HG03175 (cell line): ENCODE results near the gene MLLT1.

Experiments used
- ATAC-seq: cut with Tn5 transposase; IDR thresholded peaks from one replicate; pipeline ENCODE4 v1.9.1; 2021; ENCODE audit warnings: mild to moderate bottlenecking, moderate library complexity; ENCODE audit not compliant: unreplicated experiment

The MLLT1 gene

GRCh38 chr19:6260376-6260775, 19.4 kb downstream of the MLLT1 start:
- ATAC-seq, result no peak

DNA sequence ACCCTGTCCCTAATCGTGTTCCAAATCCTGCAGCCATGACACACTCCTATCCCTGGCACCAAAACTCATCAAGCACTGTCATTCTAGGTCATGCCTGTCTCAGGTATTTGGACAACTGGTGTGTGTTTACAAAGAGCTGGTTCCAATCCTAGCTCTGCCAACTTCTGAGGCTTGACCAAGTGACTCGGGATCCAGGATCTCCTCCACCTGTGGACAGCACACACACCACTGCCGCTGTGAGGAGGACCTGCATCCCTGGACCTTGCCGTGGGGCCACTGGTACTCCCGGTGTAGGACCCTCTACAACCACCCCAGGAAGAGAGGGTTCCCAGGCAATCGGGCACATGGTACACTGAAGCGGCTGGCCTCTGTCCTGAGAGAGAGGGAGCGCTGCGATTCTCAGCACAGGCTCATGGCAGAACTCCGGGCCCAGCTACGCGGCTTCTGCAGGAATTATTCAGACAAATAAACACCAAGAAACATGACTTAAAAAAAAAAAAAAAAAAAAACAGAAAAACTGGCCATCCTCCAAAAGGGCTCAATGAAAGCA, 20.4 kb downstream of the MLLT1 start:
- no peak for ATAC-seq

DNA sequence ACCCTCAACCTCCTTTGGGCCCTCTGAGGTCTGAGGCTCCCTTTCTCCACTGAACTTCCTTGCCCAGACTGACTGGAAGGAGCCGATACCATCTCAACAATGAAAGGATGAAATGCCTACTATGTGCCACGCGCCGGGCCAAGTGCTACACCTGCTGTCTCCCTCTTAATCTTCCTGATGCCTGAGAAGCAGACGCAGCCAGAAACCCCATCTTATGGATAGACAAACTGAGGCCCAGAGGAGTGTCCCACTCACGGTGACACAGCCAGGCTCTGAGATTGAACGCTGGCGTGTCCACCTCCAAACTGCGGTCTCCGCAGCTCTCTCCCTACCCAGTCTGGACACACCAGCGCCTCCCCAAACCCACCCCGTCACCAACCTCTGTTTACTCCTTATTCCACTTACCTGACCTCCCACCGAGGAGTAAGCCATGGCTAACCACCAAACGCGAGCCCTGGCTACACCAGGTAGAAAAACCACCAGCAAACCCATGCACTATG, 20.9 kb downstream of the MLLT1 start:
- ATAC-seq, result no peak

DNA sequence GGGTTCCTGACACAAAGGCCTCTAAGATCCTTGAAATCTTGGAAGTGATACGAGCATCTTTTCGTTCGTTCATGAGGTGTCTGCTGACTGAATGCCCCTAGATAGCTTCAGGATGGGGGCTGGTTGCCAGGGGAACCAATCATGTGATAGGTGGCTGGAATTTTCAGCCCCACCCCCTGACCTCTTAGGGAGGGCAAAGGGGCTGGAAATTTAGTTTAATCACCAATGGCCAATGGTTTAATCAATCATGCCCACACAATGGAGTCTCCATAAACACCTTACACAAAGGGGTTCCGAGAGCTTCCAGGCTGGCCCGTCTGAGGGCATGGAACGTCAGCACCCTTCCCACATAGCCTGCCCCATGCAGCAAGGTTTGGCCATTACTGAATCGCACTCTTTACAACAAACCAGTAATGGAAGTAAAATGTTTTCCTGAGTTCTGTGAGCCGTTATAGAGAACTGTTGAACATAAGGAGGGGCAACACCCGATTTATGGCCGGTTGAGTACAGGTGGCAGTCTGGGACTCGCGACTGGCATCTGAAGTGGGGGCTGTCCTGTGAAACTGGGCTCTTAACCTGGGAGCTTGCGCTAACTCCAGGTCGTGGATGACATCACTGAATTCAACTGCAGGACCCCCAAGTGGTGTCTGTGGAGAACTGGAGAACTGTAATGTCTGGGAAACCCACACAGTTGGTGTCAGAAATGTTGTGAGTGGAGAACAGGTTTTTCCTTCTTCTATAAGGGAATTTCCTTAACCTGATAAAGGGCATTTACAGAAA, 25.6 kb downstream of the MLLT1 start:
- ATAC-seq, result no peak

DNA sequence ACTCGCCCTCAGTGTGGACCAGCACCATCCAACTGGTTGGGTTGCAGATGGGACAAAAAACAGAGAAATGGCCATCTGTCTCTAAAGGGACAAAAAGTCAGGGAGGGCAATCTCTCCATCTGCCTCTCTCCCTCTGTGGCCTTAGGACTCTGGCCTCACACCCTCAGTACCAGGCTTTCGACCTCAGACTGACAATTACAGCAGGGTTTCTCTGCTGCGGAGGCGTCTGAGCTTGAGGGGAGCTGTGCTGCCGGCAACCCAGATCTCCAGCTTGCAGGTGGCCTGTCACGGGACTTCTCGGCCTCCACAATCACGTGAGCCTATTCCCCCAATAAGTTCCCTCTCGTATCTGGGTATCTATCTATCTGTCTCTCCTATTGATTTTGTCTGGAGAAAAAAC, 27.7 kb downstream of the MLLT1 start:
- ATAC-seq, result no peak

GRCh38 chr19:6250909-6251308, 28.9 kb downstream of the MLLT1 start:
- ATAC-seq, result no peak

GRCh38 chr19:6250024-6250615, 29.7 kb downstream of the MLLT1 start:
- no peak for ATAC-seq

- no peak for ATAC-seq
Measured at GRCh38 chr19:6249296-6249695, 30.5 kb downstream of the MLLT1 start.

DNA sequence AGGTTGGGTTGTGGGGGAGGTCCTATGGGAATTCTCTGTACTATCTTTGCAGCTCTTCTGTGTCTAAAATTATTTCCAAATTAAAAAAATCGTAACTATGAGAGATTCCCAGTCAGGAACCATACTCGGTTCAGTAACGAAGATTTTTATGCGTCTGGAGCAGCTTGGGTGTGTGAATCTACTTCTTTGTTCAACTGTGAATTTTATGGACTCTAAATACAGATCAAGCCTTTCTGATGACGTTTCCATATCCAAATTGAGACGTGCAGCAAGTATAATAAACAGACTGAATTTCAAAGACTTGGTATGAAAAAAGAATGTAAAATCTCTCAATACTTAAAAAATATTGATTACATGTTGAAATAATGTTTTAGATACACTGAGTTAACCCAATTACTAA, 30.9 kb downstream of the MLLT1 start:
- no peak for ATAC-seq

DNA sequence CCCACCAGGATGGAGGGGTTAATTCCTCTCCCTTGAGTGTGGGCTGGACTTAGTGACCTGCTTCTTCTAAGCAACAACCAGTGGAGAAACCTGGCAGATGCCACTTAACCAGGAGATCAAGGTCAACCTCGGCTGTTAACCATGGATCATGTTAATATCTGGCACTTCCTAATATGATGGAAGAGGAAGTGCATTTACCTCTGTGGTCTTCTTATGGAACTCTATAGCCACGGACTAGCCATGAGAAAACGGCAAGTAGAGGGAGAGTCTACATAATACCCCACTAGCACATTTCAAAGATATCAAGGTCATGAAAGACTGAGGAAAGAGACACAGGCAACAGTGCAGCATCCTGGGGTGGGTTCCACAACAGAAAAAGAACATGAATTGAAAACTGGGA, 31.4 kb downstream of the MLLT1 start:
- no peak for ATAC-seq

GRCh38 chr19:6247007-6247288, 32.8 kb downstream of the MLLT1 start:
- no peak for ATAC-seq

DNA sequence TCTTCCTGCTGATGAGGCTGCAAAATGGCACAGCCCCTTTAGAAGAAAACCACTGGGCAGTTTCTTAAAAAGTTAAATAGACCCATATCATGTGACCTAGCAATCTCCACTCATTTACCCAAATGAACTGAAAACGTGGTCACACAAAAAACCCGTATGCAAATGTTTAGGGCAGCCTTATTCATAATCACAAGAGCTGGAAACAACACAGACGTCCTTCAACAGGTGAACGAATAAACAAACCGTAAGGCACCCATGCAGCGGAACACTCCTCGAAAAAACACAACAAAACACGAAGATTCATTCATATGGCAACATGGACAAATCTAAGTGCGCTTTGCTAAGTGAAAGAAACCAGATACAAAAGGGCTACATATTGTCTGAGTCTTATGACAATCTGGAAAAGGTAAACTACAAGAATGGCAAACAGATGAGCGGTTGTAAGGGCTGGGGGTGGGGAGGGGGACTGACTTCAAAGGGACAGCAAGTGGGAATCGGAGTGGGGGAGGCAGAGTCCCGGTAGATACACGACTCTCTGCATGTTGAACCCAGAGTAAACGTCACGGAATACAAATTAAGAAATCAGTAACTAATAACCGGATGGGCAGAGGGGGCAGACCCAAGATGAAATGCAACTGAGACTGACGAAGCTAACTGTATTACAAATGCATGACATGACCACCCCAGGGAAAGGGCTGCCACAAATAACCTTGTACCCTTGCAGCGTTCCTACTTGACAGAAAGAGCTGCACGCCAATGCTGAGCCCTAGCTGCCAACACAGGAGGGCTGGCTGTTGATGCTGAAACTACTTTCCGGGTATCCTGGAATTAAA, 33.4 kb downstream of the MLLT1 start:
- no peak for ATAC-seq

DNA sequence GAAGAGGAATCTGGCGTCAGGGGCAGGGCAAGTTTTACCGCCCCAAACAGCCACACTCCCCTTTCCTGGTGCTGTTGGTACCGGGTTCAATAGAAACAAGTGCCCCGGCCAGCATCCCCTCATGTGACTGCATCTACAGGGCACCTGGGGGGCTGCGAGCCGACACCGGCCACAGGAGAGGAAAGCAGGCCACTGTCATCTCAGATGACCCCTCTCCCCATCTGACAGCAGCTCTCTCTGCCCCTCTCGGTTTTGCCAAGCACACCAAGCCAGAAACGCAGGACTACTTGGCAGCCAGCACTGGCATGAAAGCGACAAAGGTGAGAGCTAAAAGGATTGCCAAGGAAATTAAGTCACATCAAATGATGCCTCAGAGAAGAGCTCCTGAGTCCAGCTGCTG, 37.1 kb downstream of the MLLT1 start:
- no peak for ATAC-seq

DNA sequence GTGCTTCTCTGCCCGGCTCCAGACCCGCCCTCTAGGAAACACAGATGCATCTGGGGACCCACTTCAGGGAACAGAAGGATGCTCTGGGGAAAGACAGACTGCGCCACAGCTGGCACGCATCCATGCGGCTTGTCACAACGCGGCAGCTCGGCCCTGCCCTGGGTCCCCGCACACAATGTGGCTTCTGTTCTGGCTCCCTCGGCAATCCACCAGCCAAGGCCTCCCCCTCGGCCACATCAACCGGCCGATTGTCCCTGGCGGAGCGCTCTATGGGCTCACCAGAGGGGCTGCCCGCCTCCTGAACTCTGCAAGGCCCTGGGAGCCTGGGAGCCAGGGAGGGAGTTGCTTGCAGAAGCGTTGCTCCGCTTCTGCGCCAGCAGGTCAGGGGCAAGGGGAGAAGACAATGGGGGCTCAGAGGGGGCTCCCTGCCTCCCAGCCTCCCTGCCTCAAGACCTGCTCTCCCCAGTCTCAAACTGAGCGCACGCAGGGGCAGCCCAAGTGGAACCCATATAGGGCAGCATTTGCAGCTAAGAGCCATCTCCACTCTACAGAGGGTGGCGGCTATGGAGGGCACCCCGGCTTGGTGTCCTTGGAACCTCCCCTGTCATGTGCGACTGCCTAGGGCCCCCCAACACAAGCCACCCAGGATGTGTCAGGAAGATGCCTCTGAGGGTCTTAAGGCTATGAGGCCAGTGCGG, 37.9 kb downstream of the MLLT1 start:
- ATAC-seq, result no peak

- no peak for ATAC-seq
Measured at GRCh38 chr19:6241056-6241455, 38.7 kb downstream of the MLLT1 start.

GRCh38 chr19:6239871-6240676, 39.7 kb downstream of the MLLT1 start:
- ATAC-seq, result no peak

- no peak for ATAC-seq
Measured at GRCh38 chr19:6239401-6239844, 40.4 kb downstream of the MLLT1 start.

DNA sequence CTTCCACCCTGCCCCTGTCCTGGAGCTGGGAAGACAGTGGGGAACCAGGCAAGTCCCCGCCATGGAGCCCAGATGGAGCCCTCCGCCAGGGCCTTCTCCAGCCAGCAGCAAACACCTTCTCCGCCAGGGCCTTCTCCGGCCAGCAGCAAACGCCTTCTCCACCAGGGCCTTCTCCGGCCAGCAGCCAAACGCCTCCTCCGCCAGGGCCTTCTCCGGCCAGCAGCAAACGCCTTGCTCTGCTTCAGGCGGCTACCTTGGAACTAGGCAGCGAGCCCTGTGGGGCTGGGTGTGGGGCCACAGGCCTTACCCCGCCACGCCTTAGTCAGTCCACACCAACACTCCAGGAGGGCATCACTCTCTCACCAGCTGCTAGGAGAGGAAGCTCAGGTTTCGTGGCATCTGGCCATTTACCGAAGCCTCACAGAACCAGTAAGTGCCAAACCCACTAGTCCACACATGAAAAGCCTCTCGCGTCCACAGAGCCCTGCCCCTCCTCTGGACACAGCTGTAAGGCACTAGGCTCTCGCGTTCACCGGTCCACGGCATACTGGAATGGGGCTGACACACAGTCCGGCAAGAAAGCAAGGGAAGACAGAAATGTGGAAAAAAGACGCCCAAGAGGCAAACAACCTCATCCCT, 41.0 kb downstream of the MLLT1 start:
- ATAC-seq, result no peak

- ATAC-seq, result no peak
Measured at GRCh38 chr19:6238256-6238642, 41.5 kb downstream of the MLLT1 start.
